Measurements from ENCODE around the gene DCDC2C.

DCDC2C gene

DNA sequence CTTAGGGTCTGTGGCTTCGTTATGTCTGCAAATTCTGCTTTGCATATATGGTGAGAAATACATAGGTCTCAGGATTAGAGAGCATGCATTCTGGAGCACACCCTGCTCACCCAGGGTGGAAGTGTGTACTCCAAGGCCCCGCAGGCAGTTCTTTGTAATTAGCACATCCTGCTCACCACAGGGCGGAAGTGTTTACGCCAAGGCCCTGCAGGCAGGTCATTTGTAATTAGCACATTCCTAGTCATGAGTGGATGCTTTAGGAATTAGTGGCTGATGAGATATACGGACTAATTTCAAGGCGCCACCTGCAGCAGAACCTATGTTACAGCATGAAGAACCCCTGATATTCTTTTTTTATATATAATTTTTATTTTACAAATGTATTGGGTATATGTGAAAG, 41.1 kb upstream of the DCDC2C start:
- H3K27me3 ChIP-seq, result no peaks in the 10 kb centered on the region
- DNase-seq, result peak in 1 of 2 donors; percentile 10
- intact Hi-C loops (cut with DNase I; ENCODE audit: low total_unique reads), result no loop called here
- no peaks in the 10 kb centered on the region for H3K36me3 ChIP-seq
- TF ChIP-seq, protein P1, sequence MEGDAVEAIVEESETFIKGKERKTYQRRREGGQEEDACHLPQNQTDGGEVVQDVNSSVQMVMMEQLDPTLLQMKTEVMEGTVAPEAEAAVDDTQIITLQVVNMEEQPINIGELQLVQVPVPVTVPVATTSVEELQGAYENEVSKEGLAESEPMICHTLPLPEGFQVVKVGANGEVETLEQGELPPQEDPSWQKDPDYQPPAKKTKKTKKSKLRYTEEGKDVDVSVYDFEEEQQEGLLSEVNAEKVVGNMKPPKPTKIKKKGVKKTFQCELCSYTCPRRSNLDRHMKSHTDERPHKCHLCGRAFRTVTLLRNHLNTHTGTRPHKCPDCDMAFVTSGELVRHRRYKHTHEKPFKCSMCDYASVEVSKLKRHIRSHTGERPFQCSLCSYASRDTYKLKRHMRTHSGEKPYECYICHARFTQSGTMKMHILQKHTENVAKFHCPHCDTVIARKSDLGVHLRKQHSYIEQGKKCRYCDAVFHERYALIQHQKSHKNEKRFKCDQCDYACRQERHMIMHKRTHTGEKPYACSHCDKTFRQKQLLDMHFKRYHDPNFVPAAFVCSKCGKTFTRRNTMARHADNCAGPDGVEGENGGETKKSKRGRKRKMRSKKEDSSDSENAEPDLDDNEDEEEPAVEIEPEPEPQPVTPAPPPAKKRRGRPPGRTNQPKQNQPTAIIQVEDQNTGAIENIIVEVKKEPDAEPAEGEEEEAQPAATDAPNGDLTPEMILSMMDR (IDR thresholded peaks at IDR 0.05), result no peak
- no peak overlapping the region for H3K4me3 ChIP-seq
- H3K4me1 ChIP-seq, result peaks cover 0 to 6% (median 2%) of the 10 kb centered on the region in 4 donors
- no peaks in the 10 kb centered on the region for H3K9me3 ChIP-seq
- no peak overlapping the region for H3K27ac ChIP-seq

DNA sequence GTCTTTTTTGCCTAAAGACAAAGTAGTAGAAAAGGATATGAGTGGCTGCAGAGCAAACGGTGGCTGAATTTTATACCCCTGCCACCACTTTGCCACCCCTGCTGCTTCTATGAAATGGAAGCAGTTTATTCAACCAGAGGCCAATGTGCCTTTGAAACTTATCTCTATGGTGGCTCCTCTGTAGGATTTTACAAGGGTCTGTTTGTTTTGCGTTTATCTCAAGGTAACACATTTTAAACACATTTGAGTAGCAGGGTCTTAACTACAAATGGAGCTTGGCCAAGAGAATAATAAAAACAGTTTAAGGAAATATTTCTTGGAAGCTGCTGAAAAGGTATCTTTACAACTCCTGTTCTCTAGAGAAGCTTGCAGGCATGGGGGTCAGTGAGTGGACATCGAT, 39.3 kb upstream of the DCDC2C start:
- Histone ChIP-seq H3K9me3 (no peaks in the 10 kb centered on the region), H3K4me1 (peaks cover 0 to 3% (median under 1%) of the 10 kb centered on the region in 4 donors), H3K27me3 (no peaks in the 10 kb centered on the region), H3K27ac (no peak overlapping the region), H3K4me3 (no peak overlapping the region), H3K36me3 (no peaks in the 10 kb centered on the region)
- intact Hi-C loops (cut with DNase I; ENCODE audit: low total_unique reads), result no loop called here
- TF ChIP-seq, protein P1 (IDR thresholded peaks at IDR 0.05), result no peak
- DNase-seq, result no peak

DNA sequence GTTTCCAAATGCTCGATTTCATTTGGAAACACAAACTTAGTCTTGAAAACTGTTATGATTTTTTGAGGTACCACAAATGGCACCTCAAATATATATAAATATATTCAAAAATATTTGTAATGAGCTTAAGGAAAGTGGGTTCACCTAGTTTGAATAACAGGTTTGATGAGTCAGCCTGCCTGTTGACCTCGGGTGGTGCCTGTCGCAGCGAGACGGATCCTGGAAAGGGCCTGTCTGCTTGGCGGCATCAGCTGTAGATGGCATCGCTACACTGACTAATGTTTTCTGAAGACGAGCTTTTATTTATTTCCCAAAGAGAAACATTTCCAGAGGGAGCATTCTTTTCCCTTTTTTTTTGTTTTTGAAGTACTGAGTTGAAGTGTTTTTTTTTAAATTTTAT, 38.5 kb upstream of the DCDC2C start:
- peak; percentile 3 to 15 for DNase-seq
- Histone ChIP-seq H3K4me1 (no peaks in the 10 kb centered on the region), H3K4me3 (no peak overlapping the region), H3K9me3 (no peaks in the 10 kb centered on the region), H3K27ac (no peak overlapping the region), H3K27me3 (no peaks in the 10 kb centered on the region), H3K36me3 (no peaks in the 10 kb centered on the region)
- intact Hi-C loops (cut with DNase I; ENCODE audit: low total_unique reads), result no loop called here
- TF ChIP-seq, protein P1 (IDR thresholded peaks at IDR 0.05), result no peak

DNA sequence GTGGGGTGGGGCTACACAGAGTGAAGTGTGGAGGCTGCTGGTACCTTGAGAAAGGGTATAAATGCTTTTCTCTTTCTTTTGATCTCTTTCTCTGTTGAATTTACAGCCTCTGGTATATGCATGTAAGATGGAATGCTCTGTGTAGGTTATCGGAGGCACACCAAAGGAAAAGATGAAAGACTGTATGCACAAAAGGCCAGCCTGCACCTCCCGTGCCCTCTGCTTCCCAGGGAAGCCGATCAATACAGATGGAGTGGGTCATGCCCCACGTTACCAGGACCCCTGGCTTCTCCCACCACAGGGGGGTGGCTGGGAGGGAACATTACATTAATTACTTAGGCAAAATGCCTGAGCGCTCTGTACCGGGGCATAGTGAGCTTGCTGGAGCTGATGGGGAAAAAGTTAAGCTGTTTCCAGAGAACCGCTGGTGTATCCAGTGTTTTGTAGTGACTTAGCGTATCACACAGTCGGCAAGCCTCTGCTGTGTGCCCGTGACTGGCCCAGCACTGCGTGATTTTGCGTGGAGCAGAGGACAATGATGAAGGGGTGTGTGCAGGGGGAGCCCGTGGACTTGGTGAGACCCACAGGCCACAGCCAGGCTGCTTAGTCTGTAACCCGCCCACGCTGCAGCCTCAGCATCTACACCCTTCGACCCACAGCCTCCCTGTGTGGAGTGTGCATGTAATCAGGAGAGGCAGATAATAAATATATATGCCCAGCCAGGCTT, 37.3 kb upstream of the DCDC2C start:
- no peaks in the 10 kb centered on the region for H3K4me1 ChIP-seq

DNA sequence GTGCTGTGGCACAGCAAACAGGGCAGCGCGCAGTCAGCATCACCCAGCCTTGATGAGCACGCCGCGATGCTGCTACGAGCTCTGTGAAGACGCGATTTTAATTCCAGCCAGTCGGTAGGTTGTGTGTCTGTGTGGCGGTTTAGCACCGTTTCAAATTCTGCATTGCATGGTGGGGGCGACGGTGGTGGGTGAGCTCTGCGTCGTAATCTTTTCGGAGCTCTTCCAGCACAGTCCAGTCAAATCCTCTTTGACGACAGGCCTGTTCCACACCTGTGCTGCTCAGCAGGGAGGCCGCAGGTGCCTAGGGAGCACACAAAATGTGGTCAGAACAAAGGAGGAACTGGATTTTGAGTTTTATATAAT, 36.8 kb upstream of the DCDC2C start:
- Histone ChIP-seq H3K4me1 (no peaks in the 10 kb centered on the region), H3K36me3 (no peaks in the 10 kb centered on the region), H3K4me3 (no peak overlapping the region), H3K9me3 (no peaks in the 10 kb centered on the region), H3K27ac (no peak overlapping the region), H3K27me3 (no peaks in the 10 kb centered on the region)
- TF ChIP-seq, protein P1 (IDR thresholded peaks at IDR 0.05), result no peak
- intact Hi-C loops (cut with DNase I; ENCODE audit: low total_unique reads), result no loop called here
- peak; percentile 7 to 38 for DNase-seq

More for the DNA sequence above, 37.3 kb upstream of the DCDC2C start:
- peak; percentile 10 to 28 for DNase-seq
- no peak overlapping the region for H3K27ac ChIP-seq
- H3K9me3 ChIP-seq, result no peaks in the 10 kb centered on the region
- H3K36me3 ChIP-seq, result no peaks in the 10 kb centered on the region
- TF ChIP-seq, protein P1 (IDR thresholded peaks at IDR 0.05), result no peak
- no peak overlapping the region for H3K4me3 ChIP-seq
- intact Hi-C loops (cut with DNase I; ENCODE audit: low total_unique reads), result no loop called here
- no peaks in the 10 kb centered on the region for H3K27me3 ChIP-seq

All from tibial artery (tissue), 4 donors.